PFSK-1 (cell line): ENCODE results near the gene TXNDC5.

ENCODE experiments used
- FOXP2 ChIP-seq: optimal IDR thresholded peaks from 2 replicates; pipeline ENCODE3; 2011; ENCODE audit warnings: borderline replicate concordance, control low read depth, inconsistent platforms; ENCODE audit not compliant: insufficient read depth; ENCODE audit errors: extremely low read length, extremely low read depth
- POLR2AphosphoS5 ChIP-seq: IDR thresholded peaks from 2 replicates; pipeline ENCODE4 v1.6.1; 2012; ENCODE audit warnings: low read depth, mild to moderate bottlenecking, control low read depth, low read length, moderate library complexity
- SIN3A ChIP-seq: IDR thresholded peaks from 2 replicates; pipeline ENCODE4 v1.6.1; 2012; ENCODE audit warnings: mild to moderate bottlenecking, low read length, moderate library complexity, borderline replicate concordance; ENCODE audit not compliant: insufficient read depth
- TAF1 ChIP-seq: IDR thresholded peaks from 2 replicates; pipeline ENCODE4 v1.6.1; 2012; ENCODE audit warnings: low read length, control low read depth, borderline replicate concordance; ENCODE audit not compliant: insufficient read depth
- TF ChIP-seq, protein P1 (sequence below), 2 experiments: IDR thresholded peaks; 2 replicates each; pipeline versions ENCODE4 v1.6.1 to v1.8.0; 2011 to 2012; ENCODE audit warnings: low read depth in 2 of 2, low read length in 2 of 2, control low read depth in 1 of 2, inconsistent platforms in 1 of 2, mild to moderate bottlenecking in 1 of 2, moderate library complexity in 1 of 2; ENCODE audit not compliant: insufficient read depth in 1 of 2

Gene TXNDC5

GRCh38 chr6:7888587-7889357 lies 21.8 kb downstream of the TXNDC5 start:
- TF ChIP-seq, protein P1, sequence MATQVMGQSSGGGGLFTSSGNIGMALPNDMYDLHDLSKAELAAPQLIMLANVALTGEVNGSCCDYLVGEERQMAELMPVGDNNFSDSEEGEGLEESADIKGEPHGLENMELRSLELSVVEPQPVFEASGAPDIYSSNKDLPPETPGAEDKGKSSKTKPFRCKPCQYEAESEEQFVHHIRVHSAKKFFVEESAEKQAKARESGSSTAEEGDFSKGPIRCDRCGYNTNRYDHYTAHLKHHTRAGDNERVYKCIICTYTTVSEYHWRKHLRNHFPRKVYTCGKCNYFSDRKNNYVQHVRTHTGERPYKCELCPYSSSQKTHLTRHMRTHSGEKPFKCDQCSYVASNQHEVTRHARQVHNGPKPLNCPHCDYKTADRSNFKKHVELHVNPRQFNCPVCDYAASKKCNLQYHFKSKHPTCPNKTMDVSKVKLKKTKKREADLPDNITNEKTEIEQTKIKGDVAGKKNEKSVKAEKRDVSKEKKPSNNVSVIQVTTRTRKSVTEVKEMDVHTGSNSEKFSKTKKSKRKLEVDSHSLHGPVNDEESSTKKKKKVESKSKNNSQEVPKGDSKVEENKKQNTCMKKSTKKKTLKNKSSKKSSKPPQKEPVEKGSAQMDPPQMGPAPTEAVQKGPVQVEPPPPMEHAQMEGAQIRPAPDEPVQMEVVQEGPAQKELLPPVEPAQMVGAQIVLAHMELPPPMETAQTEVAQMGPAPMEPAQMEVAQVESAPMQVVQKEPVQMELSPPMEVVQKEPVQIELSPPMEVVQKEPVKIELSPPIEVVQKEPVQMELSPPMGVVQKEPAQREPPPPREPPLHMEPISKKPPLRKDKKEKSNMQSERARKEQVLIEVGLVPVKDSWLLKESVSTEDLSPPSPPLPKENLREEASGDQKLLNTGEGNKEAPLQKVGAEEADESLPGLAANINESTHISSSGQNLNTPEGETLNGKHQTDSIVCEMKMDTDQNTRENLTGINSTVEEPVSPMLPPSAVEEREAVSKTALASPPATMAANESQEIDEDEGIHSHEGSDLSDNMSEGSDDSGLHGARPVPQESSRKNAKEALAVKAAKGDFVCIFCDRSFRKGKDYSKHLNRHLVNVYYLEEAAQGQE (IDR thresholded peaks at IDR 0.05; ENCODE audit: insufficient read depth in 1 of 2, low read depth in 2 of 2, low read length in 2 of 2), result no peak
- no peak for TF ChIP-seq FOXP2
- TF ChIP-seq SIN3A, result no peak
- TF ChIP-seq TAF1, result no peak
- no peak for TF ChIP-seq POLR2AphosphoS5

GRCh38 chr6:7887278-7887991 lies 23.2 kb downstream of the TXNDC5 start:
- TF ChIP-seq POLR2AphosphoS5 (no peak), TAF1 (no peak), SIN3A (no peak)

- no peak for TF ChIP-seq FOXP2
- no peak for TF ChIP-seq TAF1
- TF ChIP-seq POLR2AphosphoS5, result no peak
- TF ChIP-seq, protein P1 (IDR thresholded peaks at IDR 0.05; ENCODE audit: insufficient read depth in 1 of 2, low read depth in 2 of 2, low read length in 2 of 2), result no peak
- no peak for TF ChIP-seq SIN3A
Measured at GRCh38 chr6:7886132-7886531, 24.5 kb downstream of the TXNDC5 start.

- no peak for TF ChIP-seq POLR2AphosphoS5
- TF ChIP-seq, protein P1 (IDR thresholded peaks at IDR 0.05; ENCODE audit: insufficient read depth in 1 of 2, low read depth in 2 of 2, low read length in 2 of 2), result no peak
- TF ChIP-seq SIN3A, result no peak
- no peak for TF ChIP-seq FOXP2
- TF ChIP-seq TAF1, result no peak
Measured at GRCh38 chr6:7883381-7883780, 27.2 kb downstream of the TXNDC5 start.

- TF ChIP-seq, protein P1 (IDR thresholded peaks at IDR 0.05; ENCODE audit: insufficient read depth in 1 of 2, low read depth in 2 of 2, low read length in 2 of 2), result no peak
- TF ChIP-seq POLR2AphosphoS5 (no peak), SIN3A (no peak), TAF1 (no peak), FOXP2 (no peak)
Measured at GRCh38 chr6:7882505-7883257, 27.9 kb downstream of the TXNDC5 start.
